IMR-90 (cell line): ENCODE results near the gene NRCAM. TPM values are rescaled to one million over a fixed set of nuclear protein-coding genes. Genes with fewer than 3 reads are reported as not detected.

ENCODE experiments used
- ATAC-seq: fragments of 200-7000 bp; cut with Tn5 transposase; 2 replicates; pipeline ENCODE4 v1.9.1; 2020; ENCODE audit warnings: low read depth, mild to moderate bottlenecking, moderate library complexity
- BruUV-seq: library from RNA; stranded (reverse); fragments of 400-500 nt; replicated peaks from 2 replicates; lab custom pipeline; 2021; lab: Mats Ljungman, UMichigan
- CTCF ChIA-PET: fragments of 300-600 bp; formaldehyde crosslinking; extraction: SDS; loops from one replicate; lab custom pipeline; 2021; ENCODE audit warnings: antibody characterized with exemption; lab: Yijun Ruan, JAX
- POLR2A ChIA-PET: fragments of 300-600 bp; sonication (Branson Sonifier 250); formaldehyde crosslinking; loops from one replicate; lab custom pipeline; 2022; ENCODE audit warnings: antibody characterized with exemption; ENCODE audit not compliant: unreplicated experiment; lab: Charles Lee
- DNase-seq: peaks from one replicate; pipeline ENCODE4 v3.0.0; 2013
- H2AFZ ChIP-seq: replicated peaks from 2 replicates; pipeline ENCODE3; 2013; ENCODE audit warnings: low read length, mild to moderate bottlenecking; ENCODE audit not compliant: poor library complexity
- H2AK5ac ChIP-seq: 2 replicates; pipeline ENCODE4 v1.6.1; 2013; ENCODE audit warnings: low read depth, low read length, inconsistent platforms
- H2AK9ac ChIP-seq: replicated peaks from 2 replicates; pipeline ENCODE3; 2013; ENCODE audit warnings: mild to moderate bottlenecking, low read depth, low read length, moderate library complexity; ENCODE audit not compliant: poor library complexity
- H2BK120ac ChIP-seq: 2 replicates; pipeline ENCODE4 v1.6.1; 2013; ENCODE audit warnings: low read depth, low read length, inconsistent platforms
- H2BK15ac ChIP-seq: 3 replicates; pipeline ENCODE4 v1.6.1; 2013; ENCODE audit warnings: low read depth, low read length, inconsistent platforms
- H2BK20ac ChIP-seq: 2 replicates; pipeline ENCODE4 v1.6.1; 2013; ENCODE audit warnings: low read depth, mild to moderate bottlenecking, inconsistent platforms, low read length, moderate library complexity
- H2BK5ac ChIP-seq: 2 replicates; pipeline ENCODE4 v1.6.1; 2013; ENCODE audit warnings: mild to moderate bottlenecking, low read depth, low read length, inconsistent platforms; ENCODE audit not compliant: poor library complexity, severe bottlenecking
- H3K14ac ChIP-seq: replicated peaks from 2 replicates; pipeline ENCODE4 v1.6.1; 2013; ENCODE audit warnings: low read depth, low read length, inconsistent platforms
- H3K18ac ChIP-seq: 2 replicates; pipeline ENCODE4 v1.6.1; 2013; ENCODE audit warnings: low read depth, low read length, control low read depth
- H3K23ac ChIP-seq: 2 replicates; pipeline ENCODE4 v1.6.1; 2013; ENCODE audit warnings: low read depth, low read length, inconsistent platforms
- H3K27ac ChIP-seq: 2 replicates; pipeline ENCODE4 v1.5.1; 2013; ENCODE audit warnings: mild to moderate bottlenecking, control low read depth, low read length; ENCODE audit not compliant: insufficient read depth
- H3K27me3 ChIP-seq: 2 replicates; pipeline ENCODE4 v1.6.1; 2013; ENCODE audit warnings: low read length; ENCODE audit not compliant: control insufficient read depth, insufficient read depth
- H3K36me3 ChIP-seq: 2 replicates; pipeline ENCODE4 v1.6.1; 2013; ENCODE audit warnings: low read length, mixed read lengths; ENCODE audit not compliant: control insufficient read depth, insufficient read depth
- H3K4ac ChIP-seq: 2 replicates; pipeline ENCODE4 v1.6.1; 2013; ENCODE audit warnings: low read depth, low read length, inconsistent platforms
- H3K4me1 ChIP-seq: 2 replicates; pipeline ENCODE4 v1.6.1; 2013; ENCODE audit warnings: low read length, mixed read lengths; ENCODE audit not compliant: control insufficient read depth, insufficient read depth
- H3K4me2 ChIP-seq: 2 replicates; pipeline ENCODE4 v1.6.1; 2013; ENCODE audit warnings: low read depth, mild to moderate bottlenecking, control low read depth, low read length, moderate library complexity
- H3K4me3 ChIP-seq: 2 replicates; pipeline ENCODE4 v1.5.1; 2013; ENCODE audit warnings: low read depth, mild to moderate bottlenecking, control low read depth, low read length, moderate library complexity; ENCODE audit not compliant: insufficient read depth
- H3K56ac ChIP-seq: 2 replicates; pipeline ENCODE4 v1.6.1; 2013; ENCODE audit warnings: low read length, inconsistent platforms; ENCODE audit not compliant: insufficient read depth; ENCODE audit errors: extremely low read depth
- H3K79me1 ChIP-seq, 2 experiments: 2 replicates each; pipeline ENCODE4 v1.6.1; 2013; ENCODE audit warnings: low read length in 2 of 2, inconsistent platforms in 1 of 2, low read depth in 1 of 2
- H3K9ac ChIP-seq: 2 replicates; pipeline ENCODE4 v1.6.1; 2013; ENCODE audit warnings: low read depth, low read length, control low read depth
- H3K9me1 ChIP-seq: 2 replicates; pipeline ENCODE4 v1.6.1; 2013; ENCODE audit warnings: low read length, inconsistent platforms; ENCODE audit not compliant: insufficient read depth
- H3K9me3 ChIP-seq: 2 replicates; pipeline ENCODE4 v1.6.1; 2013; ENCODE audit warnings: low read length; ENCODE audit not compliant: control insufficient read depth, insufficient read depth
- H4K20me1 ChIP-seq: 2 replicates; pipeline ENCODE4 v1.6.1; 2013; ENCODE audit warnings: low read length, inconsistent platforms; ENCODE audit not compliant: insufficient read depth
- H4K5ac ChIP-seq: 2 replicates; pipeline ENCODE4 v1.6.1; 2013; ENCODE audit warnings: mild to moderate bottlenecking, low read depth, low read length, control low read depth
- H4K8ac ChIP-seq, 2 experiments: 2 replicates each; pipeline ENCODE4 v1.6.1; 2013; ENCODE audit warnings: low read depth in 2 of 2, low read length in 2 of 2, control low read depth in 1 of 2, inconsistent platforms in 1 of 2
- H4K91ac ChIP-seq: 2 replicates; pipeline ENCODE4 v1.6.1; 2013; ENCODE audit warnings: low read depth, low read length, inconsistent platforms; ENCODE audit not compliant: insufficient read depth
- BHLHE40 ChIP-seq: fragments of 150-350 bp; IDR thresholded peaks from 2 replicates; pipeline ENCODE4 v1.6.1; 2016; ENCODE audit warnings: mild to moderate bottlenecking, low read depth, low read length
- CEBPB ChIP-seq: IDR thresholded peaks from 2 replicates; pipeline ENCODE4 v1.6.1; 2012; ENCODE audit warnings: low read depth, low read length, improper control_type of control experiment
- CHD1 ChIP-seq: IDR thresholded peaks from 2 replicates; pipeline ENCODE4 v1.6.1; 2012; ENCODE audit warnings: low read depth, low read length, improper control_type of control experiment
- CTCF ChIP-seq: conservative IDR thresholded peaks from 2 replicates; pipeline ENCODE4 v1.5.1; 2012; ENCODE audit warnings: mild to moderate bottlenecking, low read depth, low read length, improper control_type of control experiment
- ELK1 ChIP-seq: fragments of 150-350 bp; IDR thresholded peaks from 2 replicates; pipeline ENCODE4 v1.6.1; 2016; ENCODE audit warnings: low read depth, mild to moderate bottlenecking, low read length, moderate library complexity, borderline replicate concordance
- FOS ChIP-seq: fragments of 150-350 bp; IDR thresholded peaks from 2 replicates; pipeline ENCODE4 v1.6.1; 2016; ENCODE audit warnings: low read depth, low read length
- MAFK ChIP-seq: IDR thresholded peaks from 2 replicates; pipeline ENCODE4 v1.6.1; 2012; ENCODE audit warnings: low read depth, low read length, improper control_type of control experiment
- MXI1 ChIP-seq: IDR thresholded peaks from 2 replicates; pipeline ENCODE4 v1.6.1; 2012; ENCODE audit warnings: low read depth, mild to moderate bottlenecking, low read length, moderate library complexity, borderline replicate concordance
- POLR2A ChIP-seq: IDR thresholded peaks from 2 replicates; pipeline ENCODE4 v1.6.1; 2012; ENCODE audit warnings: mild to moderate bottlenecking, low read depth, low read length
- RAD21 ChIP-seq: IDR thresholded peaks from 2 replicates; pipeline ENCODE4 v1.6.1; 2012; ENCODE audit warnings: low read length, improper control_type of control experiment
- RCOR1 ChIP-seq: IDR thresholded peaks from 2 replicates; pipeline ENCODE4 v1.6.1; 2012; ENCODE audit warnings: mild to moderate bottlenecking, low read length, improper control_type of control experiment; ENCODE audit not compliant: insufficient replicate concordance
- RFX5 ChIP-seq: IDR thresholded peaks from 2 replicates; pipeline ENCODE4 v1.8.0; 2012; ENCODE audit warnings: low read depth, mild to moderate bottlenecking, low read length, moderate library complexity
- SMC3 ChIP-seq: fragments of 150-350 bp; IDR thresholded peaks from 2 replicates; pipeline ENCODE4 v1.6.1; 2016; ENCODE audit warnings: low read depth, mild to moderate bottlenecking, antibody characterized with exemption, low read length, moderate library complexity
- USF2 ChIP-seq: fragments of 150-350 bp; IDR thresholded peaks from 2 replicates; pipeline ENCODE4 v1.6.1; 2017; ENCODE audit warnings: mild to moderate bottlenecking, antibody characterized with exemption, low read length, low read depth
- WGBS, 2 experiments: methylation state at CpG; one replicate each; pipeline versions ENCODE4 v1.1.5 to v1.1.7; 2013; ENCODE audit warnings: missing lambda C conversion rate in 2 of 2; ENCODE audit not compliant: insufficient read length in 1 of 2; ENCODE audit errors: extremely low coverage in 2 of 2; 5-methylcytosine and 5-hydroxymethylcytosine counted together
- dilution Hi-C: fragments of 300-500 bp; cut with HindIII; formaldehyde crosslinking; loops from one replicate; pipeline ENCODE4 v1.14.3; 2018; ENCODE audit warnings: low sequenced_read_pairs; ENCODE audit not compliant: unreplicated experiment
- in situ Hi-C: fragments of 300-500 bp; cut with MboI; formaldehyde crosslinking; loops from 3 replicates; pipeline ENCODE4 v1.14.3; 2019; ENCODE audit warnings: low sequenced_read_pairs, inconsistent platforms, mixed read lengths
- intact Hi-C: fragments of 100-400 bp; cut with micrococcal nuclease; formaldehyde crosslinking; loops from 2 replicates; pipeline ENCODE4 v1.10.0; 2022
- polyA plus RNA-seq, 3 experiments: library from polyadenylated mRNA; depleted of rRNA; stranded (reverse); fragments of >200 nt; gene quantifications; 2 replicates each; pipeline ENCODE4 v1.2.3, GENCODE V29; 2012; ENCODE audit warnings: low replicate concordance in 1 of 3
- total RNA-seq: library from RNA; depleted of rRNA; stranded (reverse); fragments of >200 nt; gene quantifications from 2 replicates; pipeline ENCODE4 v1.2.3, GENCODE V29; 2012

The NRCAM gene
- total and polyA plus RNA-seq, 2 of the 4 experiments (the other 2 are of a cell fraction), result 0.46 to 1.1 TPM

- Histone ChIP-seq H2AFZ (no peak overlapping the region), H3K4me1 (no peaks in the 10 kb centered on the region), H3K23ac (no peak overlapping the region), H2AK5ac (no peak overlapping the region), H2BK20ac (no peak overlapping the region), H3K4me3 (no peak overlapping the region), H2AK9ac (no peak overlapping the region), H4K8ac (no peak overlapping the region), H3K18ac (no peak overlapping the region), H3K14ac (no peak overlapping the region), H2BK15ac (no peak overlapping the region), H3K27ac (no peak overlapping the region), H3K4ac (no peak overlapping the region), H3K9ac (no peak overlapping the region), H4K5ac (no peak overlapping the region), H3K9me3 (no peaks in the 10 kb centered on the region), H3K79me1 (no peaks in the 10 kb centered on the region), H3K36me3 (no peaks in the 10 kb centered on the region), H2BK120ac (no peak overlapping the region), H4K91ac (no peak overlapping the region), H3K27me3 (0 out of 2 replicates have a peak, but pooled peaks cover 2% of the 10 kb centered on the region), H4K20me1 (no peaks in the 10 kb centered on the region), H3K4me2 (no peak overlapping the region), H3K9me1 (no peaks in the 10 kb centered on the region), H3K56ac (no peak overlapping the region), H2BK5ac (no peak overlapping the region)
- dilution Hi-C loops (no loop called here), intact Hi-C loops (no loop called here), in situ Hi-C loops (no loop called here)
- ATAC-seq, result no peak
- no peak for DNase-seq
- CTCF ChIA-PET, result no interaction called here
- TF ChIP-seq BHLHE40 (no peak), USF2 (no peak), MAFK (no peak), SMC3 (no peak), CHD1 (no peak), CTCF (no peak), POLR2A (no peak), RFX5 (no peak), RCOR1 (no peak), RAD21 (no peak), ELK1 (no peak), FOS (no peak), CEBPB (no peak), MXI1 (no peak)
- no TSS peak for BruUV-seq
- POLR2A ChIA-PET, result no interaction called here
- WGBS, 2 experiments, result 70% methylated on average over 2 of the region's 4 CpGs; no CpG with 5 or more reads in 1 of the 2 experiments
Observed at GRCh38 chr7:108468246-108468645, 12.0 kb upstream of the NRCAM start.
